ENCODE results near the gene CREB3L2.
A peak's percentile ranks its signal among the peaks of the same experiment; 100 is the strongest.
"Not testable (repeated sequence)": the region's sequence is repeated elsewhere in the genome, so short reads cannot be mapped to it uniquely, and the experiment has no call there.

The CREB3L2 gene

DNA sequence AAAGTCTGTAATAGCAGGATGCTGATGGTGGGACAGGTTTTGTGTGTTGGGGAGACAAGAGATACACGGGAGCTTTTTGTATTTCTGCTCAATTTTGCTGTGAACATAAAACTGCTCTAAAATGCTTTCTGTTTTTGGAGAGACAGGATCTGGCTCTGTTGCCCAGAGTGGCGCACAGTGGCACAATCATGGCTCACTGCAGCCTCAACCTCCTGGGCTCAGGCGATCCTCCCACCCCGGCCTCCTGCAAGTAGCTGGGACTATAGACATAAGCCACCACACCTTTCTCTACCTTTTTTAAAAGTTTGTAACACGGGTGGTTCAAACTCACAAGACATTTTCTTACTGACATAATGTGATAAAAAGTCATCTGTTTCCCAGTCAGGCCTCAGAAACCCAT is 14.3 kb downstream of the CREB3L2 start:
- DNase-seq = no peak

DNA sequence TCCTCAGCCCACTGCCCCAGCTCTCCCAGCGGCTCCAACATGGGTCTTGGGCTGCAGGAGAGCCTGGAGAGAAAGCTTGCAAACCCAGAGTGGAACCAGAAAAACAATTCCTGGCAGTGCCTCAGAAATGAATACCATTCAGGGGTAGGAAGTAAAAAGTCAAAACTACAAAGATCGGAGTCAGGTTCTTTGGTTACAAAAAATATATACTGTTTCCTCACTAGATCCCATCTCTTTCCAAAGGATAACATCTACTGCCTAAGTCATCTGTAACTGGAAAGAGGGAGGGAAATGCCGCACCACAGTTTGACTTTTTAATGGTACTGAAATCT is 14.9 kb downstream of the CREB3L2 start:
- DNase-seq = no peak

- peak; percentile 40 for DNase-seq
Measured at GRCh38 chr7:137986252-137987017, 15.5 kb downstream of the CREB3L2 start.

DNA sequence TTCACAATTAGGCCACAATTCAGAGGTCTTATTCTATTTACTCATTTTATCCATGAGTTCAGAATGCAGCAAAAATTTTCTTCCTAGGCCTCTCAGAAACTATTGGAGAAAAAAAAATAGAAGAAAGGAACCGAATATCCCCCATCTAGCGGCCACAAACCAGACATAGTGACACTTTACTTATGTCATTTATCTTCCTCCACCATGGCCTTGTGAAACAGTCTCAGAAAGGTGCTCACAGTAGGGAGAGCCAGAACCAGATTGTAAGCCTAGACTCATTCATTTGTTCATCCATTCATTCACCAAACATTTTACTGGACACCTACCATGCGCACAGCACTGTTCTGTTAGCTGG is 16.0 kb downstream of the CREB3L2 start:
- DNase-seq = no peak

- DNase-seq = no peak
Measured at GRCh38 chr7:137985253-137985896, 16.5 kb downstream of the CREB3L2 start.

- DNase-seq = no peak
Measured at GRCh38 chr7:137984181-137985041, 17.5 kb downstream of the CREB3L2 start.

- DNase-seq = no peak
Measured at GRCh38 chr7:137983323-137984008, 18.4 kb downstream of the CREB3L2 start.

DNA sequence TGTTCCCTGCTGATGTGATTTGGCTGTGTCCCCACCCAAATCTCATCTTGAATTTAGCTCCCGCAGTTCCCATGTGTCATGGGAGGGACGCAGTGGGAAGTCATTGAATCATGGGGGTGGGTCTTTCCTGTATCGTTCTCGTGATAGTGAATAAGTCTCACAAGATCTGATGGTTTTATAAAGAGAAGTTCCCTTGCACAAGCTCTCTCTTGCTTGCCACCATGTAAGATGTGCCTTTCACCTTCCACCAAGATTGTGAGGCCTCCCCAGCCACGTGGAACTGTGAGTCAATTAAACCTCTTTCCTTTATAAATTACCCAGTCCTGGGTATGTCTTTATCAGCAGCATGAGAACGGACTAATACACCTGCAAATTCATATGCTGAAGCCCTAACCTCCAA is 19.5 kb downstream of the CREB3L2 start:
- DNase-seq = not testable (repeated sequence)

- no peak for DNase-seq
Measured at GRCh38 chr7:137981668-137982067, 20.2 kb downstream of the CREB3L2 start.

GRCh38 chr7:137981175-137981574 is 20.7 kb downstream of the CREB3L2 start:
- DNase-seq = no peak

- DNase-seq = no peak
Measured at GRCh38 chr7:137980308-137980707, 21.6 kb downstream of the CREB3L2 start.

DNA sequence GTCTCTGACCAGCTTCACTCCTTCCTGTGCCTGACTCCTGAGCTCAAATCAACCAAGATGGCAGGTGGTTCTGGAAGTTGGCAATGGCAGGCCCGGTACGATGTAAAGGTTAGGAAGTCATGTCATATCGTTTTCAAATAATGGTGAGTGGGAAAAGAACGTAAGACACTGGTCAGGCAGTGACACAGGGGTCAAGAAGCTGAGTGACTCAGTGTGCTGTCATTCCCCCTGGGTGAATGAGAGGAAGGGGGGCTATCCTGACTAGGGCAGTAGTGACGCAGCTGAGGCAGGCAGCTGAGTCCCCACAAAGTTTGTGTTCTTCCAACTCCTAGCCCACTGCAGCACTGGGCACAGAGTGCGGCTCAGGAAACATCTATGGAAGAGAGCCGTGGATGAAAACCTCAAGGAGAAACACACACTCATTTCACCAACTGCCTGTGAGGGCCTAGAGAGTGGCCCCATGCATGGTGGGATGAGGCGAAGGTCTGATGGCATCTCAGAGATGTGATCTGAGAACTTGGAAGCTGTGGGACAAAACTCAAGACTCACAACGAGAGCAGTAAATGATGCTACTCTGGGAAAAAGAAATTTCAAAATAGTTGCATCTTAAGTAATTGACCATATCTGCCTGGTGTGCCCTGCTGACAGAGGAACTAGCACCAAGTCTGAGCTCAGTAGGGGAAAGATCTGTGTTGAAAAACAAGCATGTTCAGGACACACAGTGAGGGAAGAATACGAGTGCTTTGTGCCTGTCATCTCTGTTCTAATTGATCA is 23.2 kb downstream of the CREB3L2 start:
- DNase-seq = peak; percentile 88

- DNase-seq = no peak
Measured at GRCh38 chr7:137977173-137977572, 24.7 kb downstream of the CREB3L2 start.

- no peak for DNase-seq
Measured at GRCh38 chr7:137976696-137977095, 25.2 kb downstream of the CREB3L2 start.

- no peak for DNase-seq
Measured at GRCh38 chr7:137976232-137976631, 25.7 kb downstream of the CREB3L2 start.

DNA sequence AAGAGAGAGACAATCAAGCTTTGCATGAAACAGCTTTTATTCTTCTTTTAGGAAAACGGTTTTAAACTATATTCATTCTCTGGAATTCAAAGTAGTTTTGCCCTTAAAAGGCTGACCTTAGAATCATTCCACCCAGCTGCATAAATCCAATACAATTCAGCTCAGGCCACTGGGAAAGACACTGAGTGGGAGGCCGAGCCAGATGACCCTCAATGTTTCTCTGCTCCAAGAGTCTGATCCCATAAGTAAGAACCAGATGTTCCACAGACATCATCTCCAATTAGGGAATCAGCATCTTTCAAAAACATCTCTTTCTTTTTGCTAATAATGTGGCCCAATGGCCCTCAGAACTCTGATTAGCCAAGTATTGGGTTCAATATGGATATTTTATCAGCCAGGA is 26.1 kb downstream of the CREB3L2 start:
- DNase-seq = no peak

- peak; percentile 71 for DNase-seq
Measured at GRCh38 chr7:137975221-137975620, 26.7 kb downstream of the CREB3L2 start.

DNA sequence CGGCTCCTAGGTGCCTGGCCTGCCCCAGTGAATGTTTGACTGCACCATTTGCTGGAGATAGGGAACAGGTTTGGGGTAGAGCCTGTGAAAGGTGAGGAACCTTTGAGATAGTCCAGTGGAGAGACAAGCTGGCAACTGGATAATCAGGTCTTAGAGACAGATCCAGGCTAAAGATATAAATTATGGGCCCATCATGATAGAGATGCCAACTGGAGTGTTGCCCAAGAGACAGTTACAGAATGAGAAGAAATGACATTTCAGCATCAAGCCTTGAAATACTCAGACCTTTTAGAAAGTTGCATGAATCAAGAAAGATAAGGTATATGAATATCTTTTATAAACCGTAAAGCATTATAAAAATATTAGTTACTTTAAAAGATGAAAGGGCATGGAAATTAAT is 27.1 kb downstream of the CREB3L2 start:
- no peak for DNase-seq

- DNase-seq = peak; percentile 88
Measured at GRCh38 chr7:137970253-137970975, 31.5 kb downstream of the CREB3L2 start.

- DNase-seq = no peak
Measured at GRCh38 chr7:137969828-137970227, 32.1 kb downstream of the CREB3L2 start.

- no peak for DNase-seq
Measured at GRCh38 chr7:137968890-137969289, 33.0 kb downstream of the CREB3L2 start.

All from fibroblast of skin of scalp (primary cell).